Inflammatory macrophage treated with lipopolysaccharide for 1 hour (primary cell): ENCODE measurements around the gene PLEKHG4.

Experiments used
- DNase-seq, 2 donors: peaks; one replicate each; pipeline ENCODE4 v3.0.0-alpha.2; 2020 to 2022

PLEKHG4 gene

GRCh38 chr16:67279296-67280089 lies at the start of gene PLEKHG4:
Gene PLEKHG4 (plus strand): TSS chr16:67279532. CDS start chr16:67280045, 513 bp downstream.
- peak; percentile 63 to 74 for DNase-seq

GRCh38 chr16:67229906-67230808 lies 49.2 kb upstream of the PLEKHG4 start:
- DNase-seq = no peak

GRCh38 chr16:67230809-67231660 lies 48.3 kb upstream of the PLEKHG4 start:
- no peak for DNase-seq

DNA sequence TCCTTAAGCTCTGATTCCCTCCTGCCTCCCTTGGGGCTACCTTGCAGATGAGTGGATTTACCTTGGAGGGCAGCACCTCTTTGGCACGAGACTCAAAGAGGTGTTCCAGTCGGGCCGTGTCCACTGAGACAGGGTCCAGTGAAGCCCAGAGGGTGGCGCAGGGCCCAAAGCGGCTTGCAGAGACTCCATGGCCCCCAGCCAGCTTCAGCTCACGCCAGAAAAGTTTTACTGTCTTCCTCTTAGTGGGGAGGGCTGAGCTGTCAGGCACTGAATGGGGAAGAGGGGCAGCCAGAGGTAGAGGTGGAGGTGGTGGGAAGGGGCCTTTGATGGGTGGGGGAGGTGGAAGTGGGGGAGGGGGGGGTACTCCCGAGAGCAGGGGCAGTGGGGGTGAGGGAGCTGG lies 45.7 kb upstream of the PLEKHG4 start:
- DNase-seq = no peak

DNA sequence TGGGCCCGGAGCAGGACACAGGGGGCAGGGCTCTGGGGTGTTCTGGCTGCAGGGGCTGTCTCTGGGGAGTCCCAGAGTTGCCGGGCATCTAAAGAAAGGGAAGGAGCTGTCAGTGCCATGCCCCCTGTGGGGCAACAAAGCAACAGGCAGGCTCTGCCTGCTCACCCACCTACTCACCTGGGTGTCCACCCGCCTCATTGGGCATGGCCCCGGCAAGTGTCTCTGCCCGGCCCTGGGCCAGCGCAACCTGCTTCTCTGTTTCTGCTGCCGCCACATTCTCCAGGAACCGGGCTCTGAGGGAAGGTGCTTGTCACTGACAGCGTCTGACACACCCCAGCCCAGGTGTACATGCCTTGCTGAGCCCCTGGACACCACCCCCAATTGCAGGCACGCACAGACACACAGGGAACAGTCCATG lies 45.1 kb upstream of the PLEKHG4 start:
- no peak for DNase-seq

GRCh38 chr16:67235816-67236562 lies 43.3 kb upstream of the PLEKHG4 start:
- DNase-seq = no peak

DNA sequence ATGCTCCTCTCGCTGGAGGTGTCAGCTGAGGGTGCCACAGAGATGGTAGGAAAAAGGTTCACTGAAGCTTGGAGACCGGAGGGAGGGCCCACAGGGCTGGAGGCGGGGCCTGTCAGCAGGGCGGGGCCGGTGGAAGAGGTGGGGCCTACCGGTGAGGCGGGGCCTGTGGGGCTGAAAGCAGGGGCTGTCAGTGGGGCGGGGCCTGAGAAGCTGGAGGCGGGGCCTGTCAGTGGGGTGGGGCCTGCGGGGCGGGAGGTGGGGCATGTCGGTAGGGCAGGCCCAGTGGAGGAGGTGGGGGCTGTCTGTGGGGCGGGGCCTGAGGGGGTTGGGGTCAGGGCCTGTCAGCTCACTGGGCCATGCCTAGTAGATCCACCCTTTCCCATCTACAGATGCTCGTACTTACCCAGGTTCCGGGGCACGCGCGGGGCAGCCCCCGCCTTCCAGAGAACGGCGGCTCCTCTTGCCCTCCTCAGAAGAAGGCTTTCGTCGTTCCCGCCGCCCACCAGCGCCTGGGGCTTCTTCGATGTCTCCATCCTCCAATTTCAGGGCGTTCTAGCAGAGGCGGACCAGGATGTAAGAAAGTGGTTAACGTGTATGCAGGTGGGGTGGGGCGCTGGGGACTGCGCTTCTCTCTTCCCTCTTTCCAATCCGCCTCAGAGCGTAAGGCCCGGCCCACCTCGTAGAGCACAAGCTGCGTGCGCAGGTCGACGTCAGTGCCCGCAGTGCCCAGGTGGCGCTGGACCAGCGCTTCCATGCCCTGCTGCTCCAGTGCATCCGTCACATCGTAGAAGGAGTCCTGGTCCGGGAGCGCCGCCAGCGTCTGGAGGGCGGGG lies 42.6 kb upstream of the PLEKHG4 start:
- peak; percentile 53 to 76 for DNase-seq

DNA sequence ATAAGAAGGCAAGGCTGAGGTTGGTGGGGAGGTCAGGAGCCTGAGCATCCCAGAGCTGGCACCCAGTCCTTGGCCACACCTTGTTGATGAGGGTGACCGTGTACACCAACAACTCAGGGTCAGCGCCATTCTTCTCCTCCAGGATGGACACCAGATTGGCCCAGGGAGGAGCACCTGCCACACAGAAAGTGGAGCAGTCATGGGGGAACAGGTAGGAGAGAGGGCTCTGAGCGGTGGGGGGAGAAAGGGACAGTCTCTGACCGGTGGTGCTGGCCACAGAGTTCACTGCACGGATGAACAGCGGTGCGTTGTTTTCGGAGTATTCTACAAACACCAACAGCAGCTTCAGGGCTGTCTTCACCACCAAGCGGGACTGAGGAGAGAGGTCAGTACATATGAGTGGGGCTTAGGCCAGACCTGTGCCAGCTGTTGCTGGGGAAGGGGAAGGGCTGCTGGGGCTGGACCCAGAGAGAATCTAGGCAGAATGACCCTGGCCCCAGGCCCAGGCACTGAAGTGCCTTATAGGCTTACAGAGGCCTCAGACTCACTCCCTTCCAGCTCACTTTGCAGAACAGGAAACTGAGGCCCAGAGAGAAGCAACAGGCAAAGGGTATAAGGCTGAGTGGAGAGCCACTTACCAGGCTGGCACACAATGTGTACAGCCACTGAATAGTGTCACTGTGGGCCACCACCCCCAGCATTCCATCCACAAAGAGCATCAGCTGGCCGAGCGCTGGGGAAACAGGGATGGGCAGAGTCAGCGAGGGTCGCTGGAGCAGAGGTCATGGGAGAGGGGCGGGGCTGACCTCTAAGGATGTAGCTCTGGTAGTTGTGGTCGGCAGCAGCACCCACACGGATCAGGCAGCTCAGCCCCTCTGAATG lies 41.7 kb upstream of the PLEKHG4 start:
- no peak for DNase-seq

DNA sequence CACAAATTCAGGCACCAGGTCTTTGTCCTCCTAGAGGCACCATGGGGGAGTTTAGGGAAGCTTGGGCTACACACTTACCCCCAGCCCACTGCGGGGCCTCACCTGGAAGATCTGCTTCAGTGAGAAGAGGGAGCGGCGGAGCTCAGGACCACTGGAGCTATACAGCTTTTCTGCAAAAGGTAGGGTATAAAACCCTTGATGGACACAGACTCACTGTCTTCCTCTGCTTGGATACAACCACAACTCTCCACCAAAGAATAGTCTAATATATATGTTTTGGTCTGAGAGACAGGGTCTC lies 41.1 kb upstream of the PLEKHG4 start:
- no peak for DNase-seq

DNA sequence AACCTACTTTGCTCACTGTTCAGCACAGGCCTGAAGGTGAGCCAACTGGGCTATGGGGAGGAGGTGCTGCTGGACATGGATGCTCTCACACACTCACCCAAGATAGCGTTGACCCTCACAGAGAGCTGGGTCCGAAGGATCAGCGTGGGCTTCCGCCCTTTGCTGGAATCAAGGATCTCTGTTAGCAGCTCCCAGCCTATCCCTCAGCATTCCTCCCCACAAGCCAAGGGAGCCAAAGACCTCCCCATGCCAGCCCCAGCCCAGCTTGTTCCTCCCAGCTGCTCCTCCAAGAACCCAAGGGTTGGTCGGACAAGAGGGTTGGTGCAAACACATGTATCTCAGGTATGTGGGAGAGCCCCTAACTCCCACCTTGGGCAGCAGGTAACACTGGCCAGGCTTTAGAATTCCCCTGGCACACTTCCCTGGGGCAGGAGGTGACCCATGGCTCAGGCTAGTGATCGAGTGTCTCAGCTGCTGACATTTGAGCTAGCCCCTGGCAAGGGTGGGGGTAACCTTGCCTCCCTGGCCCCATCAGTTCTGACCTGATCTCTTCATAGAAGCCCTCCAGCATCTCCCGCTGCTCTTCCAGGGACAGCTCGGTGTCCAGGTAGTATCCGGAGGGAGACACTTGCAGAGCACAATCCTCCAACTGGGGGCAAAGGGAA lies 40.4 kb upstream of the PLEKHG4 start:
- no peak for DNase-seq

DNA sequence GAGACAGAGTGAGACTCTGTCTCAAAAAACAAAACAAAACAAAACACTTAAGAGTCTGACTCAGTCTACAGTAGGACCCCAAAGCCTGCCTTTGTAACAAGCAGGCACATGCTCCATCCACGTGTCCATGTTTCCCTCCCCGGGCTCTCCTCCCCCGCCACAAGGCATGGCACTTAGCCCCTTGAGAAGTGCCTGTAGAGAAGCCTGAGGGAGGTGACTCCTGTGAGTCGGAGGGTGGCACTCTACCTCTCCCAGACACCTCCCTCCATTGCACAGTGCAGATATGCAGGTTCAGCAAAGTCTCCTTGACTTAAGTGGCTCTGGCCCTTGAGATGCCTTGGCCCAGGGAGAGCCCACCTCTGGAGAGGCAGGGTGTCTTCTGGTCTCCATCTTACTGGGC lies 38.8 kb upstream of the PLEKHG4 start:
- DNase-seq = no peak

GRCh38 chr16:67241008-67241900 lies 38.1 kb upstream of the PLEKHG4 start:
- DNase-seq = peak in 1 of 2 donors; percentile 61

- no peak for DNase-seq
These were observed 37.1 kb upstream of the PLEKHG4 start for GRCh38 chr16:67242138-67242730.

DNA sequence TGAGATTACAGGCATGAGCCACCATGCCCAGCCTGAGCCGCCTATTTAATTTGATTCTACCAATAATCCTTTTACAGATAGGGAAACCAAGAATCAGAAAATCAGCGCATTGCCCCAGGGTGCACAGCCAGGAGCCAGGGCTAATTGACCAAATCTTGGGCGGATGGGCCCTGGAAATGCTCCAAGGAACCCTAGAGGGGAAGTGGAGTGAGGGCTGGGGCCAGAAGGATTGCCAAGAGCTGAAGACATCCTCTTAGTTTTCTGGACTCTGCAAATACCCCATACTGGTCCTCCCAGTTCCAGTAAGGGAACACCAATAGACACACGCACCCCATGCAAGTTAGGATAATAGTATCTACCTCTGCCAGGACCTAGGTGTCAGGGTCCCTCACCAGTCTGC lies 35.9 kb upstream of the PLEKHG4 start:
- peak; percentile 39 to 61 for DNase-seq

DNA sequence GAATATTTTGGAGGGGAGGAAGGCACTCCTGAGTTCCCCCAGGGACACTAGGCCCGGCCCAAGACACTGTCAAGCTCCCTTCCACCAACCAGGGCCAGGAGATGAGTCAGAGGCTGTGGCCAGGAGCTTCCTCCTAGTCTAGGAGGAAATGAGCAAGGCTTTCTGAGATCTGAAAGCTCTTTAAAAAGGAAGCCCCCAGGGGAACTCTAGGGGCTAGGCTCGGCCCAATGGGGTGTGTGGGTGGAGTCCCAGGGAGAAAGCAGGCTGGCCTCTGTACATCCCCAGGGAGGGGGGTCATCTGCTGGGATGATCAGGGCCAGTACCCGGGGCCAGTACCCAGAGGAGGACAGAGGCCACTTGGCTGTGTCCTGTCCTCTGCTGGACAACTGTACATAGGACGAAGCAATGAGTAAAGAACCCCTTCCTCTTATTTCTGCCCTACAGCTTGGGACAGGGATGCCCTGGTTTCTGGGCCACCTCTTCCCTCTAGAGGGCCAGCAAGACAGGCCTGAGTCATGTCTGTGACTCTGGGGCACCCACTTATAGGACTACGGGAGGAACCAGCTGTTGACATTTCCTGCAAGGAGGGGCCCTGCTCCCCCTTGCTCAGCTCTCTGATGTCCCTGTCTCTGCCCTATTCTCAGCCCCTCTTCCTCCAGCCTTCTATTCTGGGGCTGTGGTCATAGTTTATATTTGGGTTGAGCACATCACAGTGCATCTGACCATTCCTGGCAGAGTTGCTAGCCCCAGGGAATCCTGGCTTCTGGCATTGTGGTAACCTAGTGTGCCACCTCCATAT lies 34.7 kb upstream of the PLEKHG4 start:
- peak; percentile 96 to 99 for DNase-seq

DNA sequence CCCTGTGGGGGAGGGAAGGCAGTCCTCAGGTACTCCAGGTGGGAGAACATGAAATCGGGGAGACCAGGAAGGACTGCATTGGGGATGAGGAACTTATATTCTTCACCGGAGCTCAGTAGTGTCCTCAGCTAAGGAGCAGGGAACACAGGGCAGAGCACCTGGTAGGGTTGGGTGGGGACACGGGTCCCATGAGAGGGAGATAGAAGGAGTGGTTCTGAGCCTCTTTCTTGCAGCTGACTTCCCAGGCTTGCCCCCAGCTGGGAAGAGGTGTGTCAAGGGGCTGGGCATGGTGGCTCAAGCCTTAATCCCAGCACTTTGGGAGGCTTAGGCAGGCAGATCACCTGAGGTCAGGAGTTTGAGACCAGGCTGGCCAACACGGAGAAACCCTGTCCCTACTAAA lies 34.1 kb upstream of the PLEKHG4 start:
- DNase-seq = no peak

DNA sequence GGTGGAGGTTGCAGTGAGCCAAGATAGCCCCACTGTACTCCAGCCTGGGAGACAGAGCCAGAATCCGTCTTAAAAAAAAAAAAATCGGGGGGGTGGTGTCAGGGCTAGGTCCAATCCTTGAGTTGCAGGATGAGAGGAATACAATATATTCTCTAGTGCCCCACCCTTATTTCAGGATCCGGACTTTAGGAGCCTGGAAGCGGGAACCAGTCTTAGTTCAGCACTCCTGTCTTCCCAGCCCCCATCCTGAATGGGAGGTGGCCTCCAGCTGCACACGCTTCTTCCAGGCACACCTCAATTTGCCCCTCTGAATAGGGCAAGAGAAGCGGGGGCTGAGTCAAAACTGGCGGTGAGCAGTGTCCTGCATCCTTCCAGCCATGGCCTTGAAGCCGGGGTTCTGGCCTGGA lies 33.7 kb upstream of the PLEKHG4 start:
- no peak for DNase-seq
